ENCODE results near the gene DHFR. TPM values are rescaled to one million over a fixed set of nuclear protein-coding genes. Genes with fewer than 3 reads are reported as not detected.
"Not testable (repeated sequence)": the region's sequence is repeated elsewhere in the genome, so short reads cannot be mapped to it uniquely, and the experiment has no call there.

DHFR gene
- polyA plus RNA-seq, 5 donors = 32.8 to 86.4 (median 54.7) TPM

DNA sequence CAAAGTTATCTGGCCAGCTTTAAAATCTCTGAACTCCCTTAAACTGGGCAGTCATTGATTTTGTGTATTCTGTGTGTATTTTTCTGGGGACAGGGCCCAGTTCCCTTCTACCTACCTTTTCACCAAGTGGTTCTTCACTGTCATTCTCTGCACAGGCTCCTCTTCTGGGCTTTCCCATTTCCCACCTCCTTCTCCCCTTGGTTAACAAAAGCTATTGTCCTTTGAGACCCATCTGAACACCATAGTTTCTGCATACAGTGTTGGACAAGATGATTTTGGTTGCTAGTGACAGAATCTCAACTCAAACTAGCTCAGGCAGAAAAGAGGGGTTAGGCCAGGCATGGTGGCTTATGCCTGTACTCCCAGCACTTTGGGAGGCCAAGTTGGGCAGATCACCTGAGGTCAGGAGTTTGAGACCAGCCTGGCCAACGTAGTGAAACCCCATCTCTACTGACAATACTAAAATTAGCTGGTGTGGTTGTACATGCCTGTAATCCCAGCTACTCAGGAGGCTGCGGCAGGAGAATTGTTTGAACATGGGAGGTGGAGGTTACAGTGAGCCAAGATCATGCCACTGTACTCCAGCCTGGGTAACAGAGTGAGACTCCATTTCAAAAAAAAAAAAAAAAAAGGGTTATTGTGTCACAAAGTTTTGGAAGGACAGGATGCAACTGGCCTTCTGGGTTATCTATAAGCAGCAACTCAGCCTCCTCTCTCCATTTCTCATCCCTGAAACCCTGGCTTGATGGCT is 53.7 kb downstream of the DHFR start:
- DNase-seq = no peak

DNA sequence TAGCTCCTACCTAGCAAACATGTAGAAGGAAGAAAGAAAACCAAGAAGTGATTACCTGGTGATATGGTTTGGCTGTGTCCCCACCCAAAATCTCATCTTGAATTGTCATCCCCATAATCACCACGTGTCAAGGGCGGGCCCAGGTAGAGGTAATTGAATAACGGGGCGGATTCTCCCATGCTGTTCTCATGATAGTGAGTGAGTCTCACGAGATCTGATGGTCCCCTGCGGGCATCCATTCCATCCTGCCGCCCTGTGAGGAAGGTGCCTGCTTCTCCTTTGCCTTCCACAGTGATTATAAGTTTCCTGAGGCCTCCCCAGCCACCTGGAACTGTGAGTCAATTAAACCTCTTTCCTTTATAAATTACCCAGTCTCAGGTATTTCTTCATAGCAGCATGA is 57.3 kb downstream of the DHFR start:
- no peak for DNase-seq

DNA sequence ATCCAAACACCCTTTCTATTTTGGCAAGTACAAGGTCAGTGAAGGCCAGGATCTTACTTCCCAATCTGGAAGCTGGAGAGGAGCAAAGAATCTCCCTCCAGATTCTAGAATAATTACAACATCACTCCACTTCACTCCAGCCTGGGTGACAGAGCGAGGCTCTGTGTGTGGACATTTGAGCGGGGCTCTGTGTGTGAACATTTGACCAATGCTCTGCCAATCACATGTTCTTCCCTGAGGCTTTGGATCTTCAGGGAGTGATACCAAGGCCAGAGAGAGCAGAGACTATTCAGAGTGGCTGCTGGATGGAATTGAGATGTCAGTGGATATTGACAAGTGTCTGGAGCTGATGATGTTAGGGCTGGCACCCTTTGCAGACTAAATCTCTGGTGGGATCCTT is 60.0 kb downstream of the DHFR start:
- no peak for DNase-seq

DNA sequence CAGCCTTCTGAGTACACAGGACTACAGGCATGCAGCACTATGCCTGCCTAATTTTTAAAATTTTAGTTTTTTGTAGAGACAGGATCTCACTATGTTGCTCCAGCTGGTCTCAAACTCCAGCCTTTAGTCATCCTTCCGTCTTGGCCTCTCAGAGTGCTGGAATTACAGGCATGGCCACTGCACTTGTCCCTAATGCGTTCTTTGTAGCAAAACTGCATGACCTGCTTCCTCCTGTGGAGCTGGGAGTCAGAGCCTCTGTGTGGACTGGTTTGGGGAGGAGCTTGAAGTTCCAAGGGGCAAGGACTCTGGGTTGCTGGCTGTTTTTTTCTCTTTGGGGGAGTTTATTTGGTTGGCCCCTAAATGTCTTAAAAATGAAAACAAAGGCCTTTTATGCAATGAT is 62.0 kb downstream of the DHFR start:
- DNase-seq = no peak

DNA sequence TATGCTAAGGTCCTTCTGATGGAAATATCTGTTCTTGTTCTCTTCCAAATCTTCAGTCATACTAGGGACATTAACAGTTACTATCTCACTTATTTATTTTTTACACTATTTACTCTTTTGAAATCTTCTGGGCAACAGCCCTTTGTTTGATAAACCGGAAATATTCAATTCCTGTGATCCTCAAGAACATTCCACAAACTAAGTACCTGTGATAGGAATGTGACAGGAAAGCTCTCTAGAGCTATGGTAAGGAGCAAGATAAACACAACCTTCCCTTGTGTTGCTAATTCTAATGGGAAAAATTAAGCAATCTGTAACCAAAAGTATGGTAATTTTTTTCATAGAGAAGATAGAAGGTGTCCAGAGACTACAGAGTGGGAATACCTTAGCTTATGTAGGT is 62.7 kb downstream of the DHFR start:
- DNase-seq = no peak

DNA sequence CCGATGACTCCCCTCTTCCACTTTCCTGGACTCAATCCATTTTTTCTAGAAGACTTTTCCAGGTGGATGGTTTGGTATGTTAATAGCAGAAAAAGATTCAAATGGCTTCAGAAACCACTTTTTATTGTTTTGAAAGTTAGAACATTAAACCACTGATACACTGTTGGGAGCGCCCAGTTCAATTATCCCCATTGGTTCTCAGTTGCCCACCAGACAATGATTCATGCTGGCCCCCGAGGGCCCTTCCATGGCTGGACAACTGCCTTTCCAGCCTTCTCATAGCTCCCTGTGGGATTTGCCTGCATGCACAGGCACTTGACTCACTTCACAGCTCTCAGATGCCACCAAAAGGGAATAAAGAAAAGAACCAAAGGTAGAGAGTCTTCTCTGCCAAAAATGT is 63.4 kb downstream of the DHFR start:
- no peak for DNase-seq

DNA sequence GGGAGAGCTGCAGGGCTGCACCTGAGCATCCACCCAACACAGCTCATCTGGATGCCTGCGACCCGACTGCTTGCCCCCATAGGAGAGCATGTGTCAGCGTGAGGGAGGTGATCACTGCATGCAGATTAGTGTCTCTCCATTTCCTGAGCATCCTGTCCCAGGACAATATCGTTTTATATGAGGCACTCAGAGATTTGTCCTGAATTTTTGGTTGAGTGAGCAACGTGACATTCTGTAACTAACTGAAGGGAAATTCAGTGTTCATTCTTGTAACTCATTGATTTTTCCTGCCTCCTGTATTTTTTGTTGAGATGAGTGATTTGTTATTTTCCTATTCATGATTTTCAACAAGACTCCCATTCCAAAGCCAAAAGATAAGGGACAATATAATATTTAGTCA is 64.0 kb downstream of the DHFR start:
- DNase-seq = no peak

DNA sequence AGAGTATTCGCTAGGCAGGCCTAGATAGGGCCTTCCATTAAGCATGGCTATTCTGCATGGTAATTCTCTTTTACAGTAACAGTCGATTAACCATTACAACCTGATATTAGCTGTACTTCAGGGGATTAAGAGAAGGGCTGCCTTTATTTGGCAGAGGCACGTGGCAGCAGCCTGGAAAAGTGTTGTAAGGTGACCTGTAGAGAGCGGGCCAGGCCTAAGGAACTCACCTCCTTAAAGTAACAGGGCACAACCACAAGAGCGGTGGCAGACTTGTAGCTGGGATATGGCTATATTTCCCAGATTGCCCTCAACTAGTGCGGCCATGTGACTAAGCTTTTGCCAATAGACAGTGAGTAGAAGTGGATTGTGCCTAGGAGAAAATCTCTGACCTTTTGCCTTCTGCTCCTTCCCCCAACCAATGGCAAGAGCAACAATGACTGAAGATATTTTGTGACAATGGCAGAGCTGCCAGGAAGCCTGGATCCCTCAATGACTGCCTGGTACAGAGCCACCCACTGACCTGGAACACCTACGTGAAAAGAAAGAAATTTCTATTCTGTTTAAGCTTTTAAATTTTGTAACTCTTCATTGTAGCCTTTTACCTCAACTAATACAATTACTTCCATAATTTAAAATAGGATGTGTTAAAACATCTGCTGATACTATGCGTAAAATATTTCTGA is 65.8 kb downstream of the DHFR start:
- no peak for DNase-seq

DNA sequence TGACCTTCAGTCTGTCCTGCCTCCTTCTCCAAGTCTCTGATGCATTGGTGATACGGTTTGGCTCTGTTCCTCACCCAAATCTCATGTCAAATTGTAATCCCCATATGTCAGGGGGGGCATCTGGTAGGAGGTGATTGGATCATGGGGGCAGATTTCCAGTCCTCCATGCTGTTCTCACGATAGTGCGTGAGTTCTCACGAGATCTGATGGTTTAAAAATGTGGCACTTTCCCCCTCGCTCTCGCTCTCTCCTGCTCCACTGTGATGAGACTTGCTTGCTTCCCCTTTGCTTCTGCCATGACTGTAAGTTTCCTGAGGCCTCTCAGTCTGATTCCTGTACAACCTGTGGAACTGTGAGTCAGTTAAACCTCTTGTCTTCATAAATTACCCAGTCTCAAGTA is 70.0 kb downstream of the DHFR start:
- no peak for DNase-seq

DNA sequence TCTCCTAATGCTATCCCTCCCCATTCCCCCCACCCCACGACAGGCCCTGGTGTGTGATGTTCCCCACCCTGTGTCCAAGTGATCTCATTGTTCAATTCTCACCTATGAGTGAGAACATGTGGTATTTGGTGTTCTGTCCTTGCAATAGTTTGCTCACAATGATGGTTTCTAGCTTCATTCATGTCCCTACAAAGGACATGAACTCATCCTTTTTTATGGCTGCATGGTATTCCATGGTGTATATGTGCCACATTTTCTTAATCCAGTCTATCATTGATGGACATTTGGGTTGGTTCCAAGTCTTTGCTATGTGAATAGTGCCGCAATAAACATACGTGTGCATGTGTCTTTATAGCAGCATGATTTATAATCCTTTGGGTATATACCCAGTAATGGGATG is 74.5 kb downstream of the DHFR start:
- not testable (repeated sequence) for DNase-seq

DNA sequence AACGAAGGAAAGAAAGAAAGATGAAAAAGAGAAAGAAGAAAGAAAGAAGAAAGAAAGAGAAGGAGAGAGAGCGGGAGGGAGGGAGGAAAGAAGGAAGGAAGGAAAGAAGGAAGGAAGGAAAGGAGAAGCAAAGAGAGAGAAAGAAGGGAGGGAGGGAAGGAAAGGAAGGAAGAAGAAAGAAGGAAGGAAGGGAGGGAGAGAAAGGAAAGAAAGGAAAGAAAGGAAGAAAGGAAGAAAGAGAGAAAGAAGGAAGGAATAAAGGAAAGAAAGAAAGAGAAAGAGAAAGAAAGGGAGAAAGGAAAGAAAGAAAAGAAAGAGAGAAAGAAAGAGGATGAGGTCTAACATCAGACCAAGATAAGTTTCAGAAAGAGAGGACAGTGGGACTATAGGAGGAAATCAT is 75.7 kb downstream of the DHFR start:
- DNase-seq = no peak

DNA sequence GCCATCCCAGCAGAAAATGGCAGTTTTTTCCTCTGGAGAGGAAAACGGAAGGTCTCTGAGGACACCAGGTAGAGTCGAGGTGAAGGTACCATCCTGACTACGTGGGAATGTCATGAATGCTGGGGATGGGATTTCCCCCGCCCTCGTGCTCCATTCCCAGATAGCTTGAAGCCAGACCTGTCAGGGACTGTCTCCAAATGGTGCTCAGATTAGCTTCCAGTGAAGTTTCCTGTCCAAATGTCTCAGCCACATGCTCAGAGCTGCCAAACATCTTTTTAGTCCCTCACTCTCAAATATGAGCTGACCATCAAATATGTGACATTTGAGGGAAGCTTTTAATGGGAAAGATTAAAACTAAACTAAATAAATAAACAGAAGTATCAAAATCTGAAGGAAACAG is 77.1 kb downstream of the DHFR start:
- no peak for DNase-seq

DNA sequence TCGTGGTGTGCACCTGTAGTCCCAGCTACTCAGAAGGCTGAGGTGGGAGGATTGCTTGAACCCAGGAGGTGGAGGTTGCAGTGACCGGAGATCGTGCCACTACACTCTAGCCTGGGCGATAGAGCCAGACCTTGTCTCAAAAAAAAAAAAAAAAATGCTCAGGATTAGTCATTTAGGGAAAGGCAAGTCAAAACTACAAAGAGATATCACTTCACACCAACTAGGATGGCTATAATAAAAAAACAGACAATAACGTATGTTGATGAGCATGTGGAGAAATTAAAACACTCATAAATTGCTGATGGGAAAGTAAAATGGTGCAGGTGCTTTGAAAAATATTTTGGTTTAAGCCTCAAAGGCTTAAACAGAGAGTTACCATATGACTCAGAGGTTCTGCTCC is 78.4 kb downstream of the DHFR start:
- no peak for DNase-seq

Other genes with a start within 250 kb of the DHFR start
- gene ZFYVE16, start 246.9 kb downstream of the DHFR start, polyA plus RNA-seq (ENCODE audit: insufficient read depth in 1 of 5, insufficient read length in 5 of 5, low replicate concordance in 1 of 5) = 100 to 1,000 TPM in 1 of 5 donors, 10 to 100 TPM in 4; 44.5 to 105 (median 86.5) TPM
- gene FAM151B, start 166.9 kb downstream of the DHFR start, polyA plus RNA-seq (ENCODE audit: insufficient read depth in 1 of 5, insufficient read length in 5 of 5, low replicate concordance in 1 of 5) = 1 to 10 TPM; 1.9 to 3.0 (median 2.7) TPM
- gene ANKRD34B, start 84.7 kb downstream of the DHFR start, polyA plus RNA-seq (ENCODE audit: insufficient read depth in 1 of 5, insufficient read length in 5 of 5, low replicate concordance in 1 of 5) = not detected
- 10 to 100 TPM; 14.4 to 17.5 (median 17.0) TPM for gene MSH3, start 331 bp downstream of the DHFR start, polyA plus RNA-seq (ENCODE audit: insufficient read depth in 1 of 5, insufficient read length in 5 of 5, low replicate concordance in 1 of 5)

Data from right lung (tissue), 5 donors.